ENCODE data around the gene ACAA2.

ACAA2 gene

DNA sequence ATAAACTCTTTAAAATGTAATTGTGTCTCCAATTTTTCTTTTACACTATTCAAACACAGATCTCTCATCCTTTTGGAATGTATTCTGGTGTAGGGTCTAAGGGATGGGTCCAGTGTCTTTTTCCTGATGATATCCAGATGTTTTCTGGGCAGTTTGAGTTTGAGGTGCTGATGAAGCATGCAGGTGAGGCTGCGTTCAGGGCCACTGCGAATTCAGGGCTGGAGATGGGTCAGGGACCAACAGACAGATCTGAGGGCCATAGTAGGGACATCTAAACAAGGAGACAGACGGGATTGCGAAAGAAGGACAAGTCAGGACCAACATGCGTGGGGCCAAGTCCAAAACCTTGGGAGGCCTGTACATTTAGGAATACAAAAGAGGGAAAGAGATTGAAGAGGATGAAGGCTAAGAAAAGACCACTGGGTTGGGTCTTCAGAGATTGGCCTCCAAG is 70.2 kb downstream of the ACAA2 start:
- no peak for DNase-seq (ENCODE audit: low read depth in 2 of 2)

DNA sequence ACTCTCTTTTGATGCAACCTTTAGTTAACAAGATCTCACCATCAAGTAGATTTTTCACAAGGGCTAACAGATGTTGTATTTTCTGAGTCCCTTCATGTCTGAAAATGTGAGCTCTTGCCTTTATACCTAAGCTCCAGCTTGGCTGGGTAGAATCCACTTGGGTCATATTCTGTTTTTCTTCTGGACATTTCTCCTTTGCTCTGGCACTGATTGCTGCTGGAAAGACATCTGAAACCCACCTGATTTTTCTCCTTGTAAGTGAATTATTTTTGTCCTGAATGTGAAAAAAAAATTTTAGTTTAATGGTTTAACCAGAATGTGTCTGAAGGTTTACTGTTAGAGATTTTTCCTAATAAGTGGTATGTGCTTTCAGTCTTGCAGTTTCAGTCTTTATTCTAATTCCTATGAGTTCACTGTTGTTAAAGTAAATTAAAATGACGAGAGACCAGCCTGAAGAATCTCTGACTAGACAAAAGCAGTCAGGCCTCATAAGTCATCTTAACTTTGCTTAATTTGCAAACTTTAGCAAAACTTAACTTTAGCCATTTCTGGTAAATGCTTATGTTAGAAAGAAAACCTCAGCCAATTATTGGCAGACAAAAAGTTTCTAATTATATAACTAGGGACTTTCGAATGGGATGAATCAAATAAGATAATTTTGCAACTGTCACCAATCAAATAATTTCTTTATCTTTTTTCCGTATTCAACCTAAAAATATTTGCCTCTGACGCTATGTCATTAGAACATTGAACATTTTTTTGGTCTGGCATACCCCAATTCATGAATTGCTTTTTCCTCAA is 70.8 kb downstream of the ACAA2 start:
- DNase-seq (ENCODE audit: low read depth in 2 of 2) = no peak

DNA sequence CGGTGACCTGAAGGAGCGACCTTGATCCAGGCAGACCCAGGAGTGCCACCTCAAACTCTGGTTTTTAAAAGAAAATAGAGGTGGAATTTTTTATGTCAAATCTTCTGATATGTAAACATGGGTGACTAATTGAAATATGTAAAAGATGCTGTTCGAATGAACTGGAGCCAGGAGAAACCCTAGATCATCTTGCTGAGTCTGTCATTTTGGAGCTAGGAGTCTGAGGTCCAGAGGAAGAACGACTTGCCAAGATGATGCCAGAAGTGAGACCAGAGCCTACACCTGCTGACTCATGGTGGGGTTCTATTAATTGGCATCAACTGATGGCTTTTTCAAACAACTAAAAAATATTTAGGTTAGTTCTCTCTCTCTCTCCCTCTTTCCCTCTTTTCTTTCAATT is 74.1 kb downstream of the ACAA2 start:
- no peak for DNase-seq (ENCODE audit: low read depth in 2 of 2)

DNA sequence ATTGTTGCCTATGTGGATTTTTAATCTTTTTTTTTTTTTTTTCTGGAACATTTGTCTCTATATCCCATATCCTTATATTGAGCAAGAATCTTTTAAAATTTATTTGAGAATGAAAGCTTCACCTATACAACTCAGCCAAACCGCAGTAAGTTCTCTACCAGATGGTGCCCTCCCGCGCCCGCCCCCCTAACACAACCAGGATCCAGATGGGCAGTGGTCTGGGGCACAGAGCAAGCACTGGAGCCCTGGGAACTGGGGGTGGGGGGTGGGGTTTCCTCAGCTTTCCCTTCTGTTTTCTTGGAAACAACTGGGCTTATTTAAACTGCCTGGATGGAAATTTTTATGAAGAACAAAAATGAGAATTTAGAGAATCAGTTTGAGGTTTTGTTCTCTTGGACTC is 74.6 kb downstream of the ACAA2 start:
- no peak for DNase-seq (ENCODE audit: low read depth in 2 of 2)

DNA sequence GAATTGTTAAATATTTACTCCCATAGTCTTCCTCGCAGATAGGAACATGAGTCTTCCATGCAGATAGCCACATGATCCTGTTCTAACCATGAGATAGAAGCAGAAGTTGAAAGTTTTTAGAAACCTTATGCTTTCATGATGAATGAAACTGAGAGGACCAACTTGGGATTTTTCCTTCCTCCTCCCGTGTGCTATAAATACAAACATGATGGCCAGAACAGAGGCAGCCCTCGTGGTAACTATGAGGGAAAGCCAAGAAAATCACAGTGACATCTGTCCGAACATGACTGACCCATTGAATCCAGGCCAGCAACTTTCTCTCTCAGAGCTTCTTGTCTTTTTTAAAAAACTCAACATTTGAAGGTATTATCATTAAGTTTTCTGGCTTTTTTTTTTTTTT is 78.5 kb downstream of the ACAA2 start:
- no peak for DNase-seq (ENCODE audit: low read depth in 2 of 2)

DNA sequence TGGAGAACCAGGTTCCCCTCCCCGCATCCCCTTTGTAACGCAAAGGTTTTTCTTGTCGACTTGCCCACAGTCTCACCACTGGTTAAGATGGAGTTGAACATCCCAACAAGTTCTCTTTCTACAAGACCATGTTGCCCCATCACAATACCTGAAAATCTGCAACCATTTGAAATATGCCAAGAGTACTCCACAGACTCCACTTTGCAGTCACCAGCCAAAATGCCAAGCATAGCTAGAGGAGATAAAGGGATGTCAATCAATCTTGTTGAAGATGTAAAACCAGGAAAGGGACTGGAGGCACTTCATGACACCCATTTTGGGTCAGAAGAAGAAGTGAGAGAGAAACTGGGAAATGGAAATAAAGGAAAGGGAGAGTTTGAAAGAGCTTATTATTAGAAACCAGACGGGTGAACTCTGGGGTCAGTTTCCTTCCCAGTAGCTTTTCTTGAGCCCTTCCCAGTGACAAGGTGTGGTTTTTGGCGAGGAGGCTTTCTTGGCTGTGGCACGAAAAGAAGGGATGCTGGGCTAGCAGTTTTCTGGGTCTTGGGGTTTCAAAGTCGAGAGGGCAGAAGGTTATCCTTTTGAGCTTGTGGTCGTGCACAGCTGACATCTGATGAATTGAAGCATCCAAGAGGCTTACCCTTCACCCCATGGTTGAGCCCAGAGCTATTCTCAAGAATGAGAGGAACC is 79.3 kb downstream of the ACAA2 start:
- DNase-seq (ENCODE audit: low read depth in 2 of 2) = no peak

GRCh38 chr18:49733321-49733720 is 80.0 kb downstream of the ACAA2 start:
- DNase-seq (ENCODE audit: low read depth in 2 of 2) = no peak
